ENCODE measurements around the gene MUC15. TPM values are rescaled to one million over a fixed set of nuclear protein-coding genes. Genes with fewer than 3 reads are reported as not detected.

Gene MUC15
- total and polyA plus RNA-seq, 2 of the 4 experiments (the other 2 are of a cell fraction): not detected

DNA sequence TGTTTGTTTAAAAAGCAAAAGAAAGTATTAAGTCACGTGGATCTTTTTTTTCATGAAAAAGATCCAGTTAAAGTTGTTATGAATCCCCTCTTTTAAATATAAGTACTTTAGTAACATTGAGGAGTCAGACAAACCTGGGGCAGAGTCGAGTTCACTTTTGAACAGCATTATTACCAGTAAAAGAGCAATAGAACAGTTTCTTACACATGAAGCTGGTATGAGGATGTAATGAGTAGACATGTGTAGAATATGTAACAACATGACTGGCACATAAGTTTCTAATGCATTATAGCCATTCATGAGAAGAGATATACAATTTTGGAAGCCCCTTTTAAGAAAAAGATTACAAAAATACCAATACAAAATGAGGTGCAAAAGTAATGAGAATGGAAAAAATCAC is 7.6 kb upstream of the MUC15 start:
- Histone ChIP-seq H4K5ac (ENCODE audit: low read depth, low read length) (no peak overlapping the region), H3K9me3 (ENCODE audit: control insufficient read depth, insufficient read depth, low read length) (no peaks in the 10 kb centered on the region), H3K27me3 (ENCODE audit: control insufficient read depth, insufficient read depth, low read length) (no peaks in the 10 kb centered on the region), H4K20me1 (ENCODE audit: insufficient read depth, low read length) (no peaks in the 10 kb centered on the region), H3K18ac (ENCODE audit: low read depth, low read length) (no peak overlapping the region), H3K79me1 (ENCODE audit: low read depth in 1 of 2, low read length in 2 of 2) (no peaks in the 10 kb centered on the region), H2AFZ (replicated peaks; ENCODE audit: low read length, poor library complexity) (no peak overlapping the region), H2AK9ac (replicated peaks; ENCODE audit: low read depth, low read length, poor library complexity) (no peak overlapping the region), H3K4me3 (ENCODE audit: insufficient read depth, low read depth, low read length) (no peak overlapping the region), H3K14ac (replicated peaks; ENCODE audit: low read depth, low read length) (no peak overlapping the region), H3K4ac (ENCODE audit: low read depth, low read length) (no peak overlapping the region), H2BK120ac (ENCODE audit: low read depth, low read length) (no peak overlapping the region), H3K23ac (ENCODE audit: low read depth, low read length) (no peak overlapping the region), H3K56ac (ENCODE audit: extremely low read depth, insufficient read depth, low read length) (no peak overlapping the region), H3K36me3 (ENCODE audit: control insufficient read depth, insufficient read depth, low read length) (no peaks in the 10 kb centered on the region), H4K91ac (ENCODE audit: insufficient read depth, low read depth, low read length) (no peak overlapping the region), H4K8ac (ENCODE audit: low read depth in 2 of 2, low read length in 2 of 2) (no peak overlapping the region), H2AK5ac (ENCODE audit: low read depth, low read length) (no peak overlapping the region), H2BK20ac (ENCODE audit: low read depth, low read length) (no peak overlapping the region), H3K9me1 (ENCODE audit: insufficient read depth, low read length) (no peaks in the 10 kb centered on the region), H3K4me1 (ENCODE audit: control insufficient read depth, insufficient read depth, low read length) (no peaks in the 10 kb centered on the region), H2BK5ac (ENCODE audit: low read depth, low read length, poor library complexity, severe bottlenecking) (no peak overlapping the region), H3K4me2 (ENCODE audit: low read depth, low read length) (no peak overlapping the region), H2BK15ac (ENCODE audit: low read depth, low read length) (no peak overlapping the region), H3K9ac (ENCODE audit: low read depth, low read length) (no peak overlapping the region), H3K27ac (ENCODE audit: insufficient read depth, low read length) (no peak overlapping the region)
- ChIA-PET POLR2A (ENCODE audit: unreplicated experiment) (no interaction called here), CTCF (interaction anchor here (0.7 kb wide), 1 partner anchor 104 kb away, joined by 4 read pairs; no protein-coding TSS in a partner anchor)
- WGBS, 2 experiments (ENCODE audit: extremely low coverage in 2 of 2, insufficient read length in 1 of 2): no CpG with 5 or more reads among the region's 2 CpGs
- DNase-seq (no peak), ATAC-seq (ENCODE audit: low read depth) (no peak)
- in situ Hi-C loops (cut with MboI; ENCODE audit: low sequenced_read_pairs) (no loop called here), intact Hi-C loops (cut with micrococcal nuclease) (no loop called here), dilution Hi-C loops (cut with HindIII; ENCODE audit: low sequenced_read_pairs, unreplicated experiment) (no loop called here)
- BruUV-seq (replicated peaks): no TSS peak
- TF ChIP-seq NFE2L2 (IDR thresholded peaks at IDR 0.05; ENCODE audit: low read depth, low read length): no peak
- TF ChIP-seq RCOR1 (IDR thresholded peaks at IDR 0.05; ENCODE audit: insufficient replicate concordance, low read length): no peak
- TF ChIP-seq CEBPB (IDR thresholded peaks at IDR 0.05; ENCODE audit: low read depth, low read length): no peak
- TF ChIP-seq RFX5 (IDR thresholded peaks at IDR 0.05; ENCODE audit: low read depth, low read length): no peak
- no peak for TF ChIP-seq MAZ (IDR thresholded peaks at IDR 0.05; ENCODE audit: borderline replicate concordance, low read depth, low read length)
- TF ChIP-seq MAFK (IDR thresholded peaks at IDR 0.05; ENCODE audit: low read depth, low read length): no peak
- no peak for TF ChIP-seq FOS (IDR thresholded peaks at IDR 0.05; ENCODE audit: low read depth, low read length)
- TF ChIP-seq CHD1 (IDR thresholded peaks at IDR 0.05; ENCODE audit: low read depth, low read length): no peak
- no peak for TF ChIP-seq SMC3 (IDR thresholded peaks at IDR 0.05; ENCODE audit: low read depth, low read length)
- TF ChIP-seq POLR2A (IDR thresholded peaks at IDR 0.05; ENCODE audit: low read depth, low read length): no peak
- TF ChIP-seq BHLHE40 (IDR thresholded peaks at IDR 0.05; ENCODE audit: low read depth, low read length): no peak
- TF ChIP-seq RAD21 (IDR thresholded peaks at IDR 0.05; ENCODE audit: low read length): no peak
- TF ChIP-seq, protein P1, sequence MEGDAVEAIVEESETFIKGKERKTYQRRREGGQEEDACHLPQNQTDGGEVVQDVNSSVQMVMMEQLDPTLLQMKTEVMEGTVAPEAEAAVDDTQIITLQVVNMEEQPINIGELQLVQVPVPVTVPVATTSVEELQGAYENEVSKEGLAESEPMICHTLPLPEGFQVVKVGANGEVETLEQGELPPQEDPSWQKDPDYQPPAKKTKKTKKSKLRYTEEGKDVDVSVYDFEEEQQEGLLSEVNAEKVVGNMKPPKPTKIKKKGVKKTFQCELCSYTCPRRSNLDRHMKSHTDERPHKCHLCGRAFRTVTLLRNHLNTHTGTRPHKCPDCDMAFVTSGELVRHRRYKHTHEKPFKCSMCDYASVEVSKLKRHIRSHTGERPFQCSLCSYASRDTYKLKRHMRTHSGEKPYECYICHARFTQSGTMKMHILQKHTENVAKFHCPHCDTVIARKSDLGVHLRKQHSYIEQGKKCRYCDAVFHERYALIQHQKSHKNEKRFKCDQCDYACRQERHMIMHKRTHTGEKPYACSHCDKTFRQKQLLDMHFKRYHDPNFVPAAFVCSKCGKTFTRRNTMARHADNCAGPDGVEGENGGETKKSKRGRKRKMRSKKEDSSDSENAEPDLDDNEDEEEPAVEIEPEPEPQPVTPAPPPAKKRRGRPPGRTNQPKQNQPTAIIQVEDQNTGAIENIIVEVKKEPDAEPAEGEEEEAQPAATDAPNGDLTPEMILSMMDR (conservative IDR thresholded peaks at IDR 0.05; ENCODE audit: low read depth, low read length): no peak
- no peak for TF ChIP-seq ELK1 (IDR thresholded peaks at IDR 0.05; ENCODE audit: borderline replicate concordance, low read depth, low read length)
- TF ChIP-seq MXI1 (IDR thresholded peaks at IDR 0.05; ENCODE audit: borderline replicate concordance, low read depth, low read length): no peak

All from IMR-90 (cell line).